HG03457 (cell line): ENCODE data around the gene TBCC.

Source experiments
- ATAC-seq: cut with Tn5 transposase; IDR thresholded peaks from one replicate; pipeline ENCODE4 v1.9.1; 2021; ENCODE audit warnings: moderate number of reproducible peaks; ENCODE audit not compliant: unreplicated experiment

TBCC gene

DNA sequence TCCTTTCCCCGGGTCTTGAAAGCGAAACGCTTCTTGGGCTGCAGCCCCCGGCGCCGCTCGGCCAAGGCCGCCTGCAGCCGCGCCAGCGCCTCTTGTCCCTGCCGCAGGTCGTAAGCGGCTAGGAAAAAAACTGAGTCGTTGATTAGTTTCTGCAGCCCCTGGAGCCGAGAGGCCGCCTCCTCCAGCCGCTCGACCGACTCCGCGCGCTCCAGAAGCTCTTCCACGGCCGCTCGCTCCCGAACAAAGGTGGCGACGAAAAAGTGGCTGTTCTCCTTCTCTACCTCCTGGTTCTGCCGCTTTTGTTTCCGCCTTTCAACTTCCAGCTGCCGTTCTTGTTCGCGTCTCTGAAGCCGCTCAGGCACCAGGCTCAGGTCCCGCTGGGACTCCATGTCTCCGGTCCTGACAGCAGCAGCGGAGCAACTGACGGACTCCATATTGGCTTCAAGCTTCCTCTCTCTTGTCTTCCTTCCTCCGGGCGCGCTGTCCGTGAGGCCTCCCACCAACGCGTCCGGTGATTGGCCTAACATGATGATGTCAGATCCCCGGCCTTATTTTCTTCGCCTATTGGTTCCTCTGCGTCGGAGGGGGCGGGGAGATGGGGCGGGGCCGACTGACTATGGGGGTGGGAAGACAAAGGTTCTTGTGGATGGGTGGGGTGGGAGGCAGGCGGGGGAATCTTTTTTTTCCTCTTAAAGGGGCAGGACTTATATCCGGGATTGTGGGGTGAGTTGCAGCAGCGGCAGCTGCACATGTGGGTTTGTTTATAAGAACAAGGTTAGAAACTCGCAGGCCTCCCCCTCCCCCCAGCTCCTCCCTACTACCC is at the start of gene TBCC:
Gene TBCC, minus strand, starts transcription at position 464 of the 823 bp plus-strand sequence. Its CDS starts 30 bp downstream, at position 434.
- peak; percentile 59 for ATAC-seq

- no peak for ATAC-seq
These were observed 49.7 kb upstream of the TBCC start for GRCh38 chr6:42795651-42796050.

DNA sequence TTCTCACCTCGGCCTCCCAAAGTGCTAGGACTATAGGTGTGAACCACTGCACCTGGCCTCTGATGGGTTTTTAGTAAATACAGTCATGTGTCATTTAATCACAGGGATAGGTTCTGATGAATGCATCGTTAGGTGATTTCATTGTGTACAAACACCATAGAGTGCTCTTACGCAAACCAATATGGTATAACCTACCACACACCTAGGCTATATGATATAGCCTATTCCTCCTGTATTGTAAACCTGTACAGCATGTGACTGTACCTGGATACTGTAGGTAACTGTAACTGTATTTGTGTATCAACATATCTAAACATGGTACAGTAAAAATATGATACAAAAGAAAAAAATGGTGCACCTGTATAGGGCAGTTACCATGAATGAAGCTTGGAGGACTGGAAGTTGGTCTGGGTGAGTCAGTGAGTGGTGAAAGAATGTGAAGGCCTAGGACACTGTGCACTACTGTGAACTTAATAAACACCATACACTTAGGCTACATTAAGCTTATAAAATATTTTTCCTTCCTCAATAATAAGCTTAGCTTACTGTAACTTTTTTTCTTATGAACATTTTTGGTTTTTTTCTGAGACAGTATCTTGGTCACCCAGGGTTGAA is 45.9 kb upstream of the TBCC start:
- ATAC-seq, result no peak

- ATAC-seq, result no peak
These were observed 44.8 kb upstream of the TBCC start for GRCh38 chr6:42790549-42791181.

DNA sequence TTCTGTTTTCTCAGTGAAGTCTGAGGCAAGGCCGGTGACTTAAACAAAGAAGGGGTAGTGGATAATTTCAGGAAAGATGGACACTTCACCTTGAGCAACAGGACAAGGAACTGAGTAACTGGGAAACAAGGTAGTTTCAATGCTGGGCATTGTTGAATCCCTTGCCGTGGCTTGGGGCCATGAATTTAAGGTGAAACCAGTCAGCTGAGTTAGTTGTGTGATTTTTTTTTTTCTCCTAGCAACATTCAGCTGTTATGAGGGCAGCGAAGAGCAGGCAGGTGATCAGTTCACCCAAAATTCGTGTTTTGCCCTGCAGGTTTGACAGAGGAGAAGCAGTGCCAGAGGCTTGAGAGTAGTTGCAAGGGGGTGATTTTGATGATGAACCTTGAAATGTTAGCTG is 42.8 kb upstream of the TBCC start:
- ATAC-seq, result no peak

DNA sequence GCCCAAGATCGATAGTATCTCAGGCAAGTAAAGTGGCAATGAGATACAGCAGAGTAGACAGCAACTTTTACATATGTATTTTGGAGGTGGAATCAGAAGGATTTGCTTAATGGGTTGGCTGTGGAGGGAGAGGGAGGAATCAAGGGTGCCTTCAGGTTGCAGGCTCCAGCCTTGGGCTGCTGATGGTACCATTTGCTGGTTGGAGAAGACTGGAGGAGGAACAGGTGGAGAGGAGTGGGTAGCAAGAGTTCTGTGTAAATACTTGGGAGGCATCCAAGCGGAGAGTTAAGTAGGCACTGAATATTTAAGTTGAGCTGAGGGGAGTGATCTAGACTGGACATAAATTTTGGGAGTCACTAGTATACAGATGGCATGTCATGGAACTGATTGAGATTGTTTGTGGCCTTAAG is 41.2 kb upstream of the TBCC start:
- ATAC-seq, result no peak

DNA sequence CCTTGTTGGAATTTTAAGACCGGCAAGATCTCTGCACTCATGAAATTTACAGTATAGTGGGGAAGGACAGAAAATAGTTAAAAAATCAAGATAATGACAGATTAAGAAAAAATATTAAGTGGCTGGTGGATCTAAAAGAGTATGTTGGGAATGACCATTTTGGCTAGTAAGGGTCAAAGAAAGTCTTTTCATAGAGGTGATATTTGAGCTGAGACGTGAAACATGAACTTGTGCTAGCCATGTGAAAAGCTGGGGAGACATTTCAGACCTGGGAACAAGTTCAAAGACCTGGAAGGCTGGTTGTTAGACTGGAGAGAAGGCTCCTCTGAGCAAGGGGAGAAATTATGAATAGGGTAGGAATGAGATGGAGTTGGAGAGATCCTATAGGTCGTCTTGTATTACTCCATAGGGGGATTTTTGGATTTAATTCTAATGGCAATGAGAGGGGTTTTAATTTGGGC is 40.7 kb upstream of the TBCC start:
- no peak for ATAC-seq

DNA sequence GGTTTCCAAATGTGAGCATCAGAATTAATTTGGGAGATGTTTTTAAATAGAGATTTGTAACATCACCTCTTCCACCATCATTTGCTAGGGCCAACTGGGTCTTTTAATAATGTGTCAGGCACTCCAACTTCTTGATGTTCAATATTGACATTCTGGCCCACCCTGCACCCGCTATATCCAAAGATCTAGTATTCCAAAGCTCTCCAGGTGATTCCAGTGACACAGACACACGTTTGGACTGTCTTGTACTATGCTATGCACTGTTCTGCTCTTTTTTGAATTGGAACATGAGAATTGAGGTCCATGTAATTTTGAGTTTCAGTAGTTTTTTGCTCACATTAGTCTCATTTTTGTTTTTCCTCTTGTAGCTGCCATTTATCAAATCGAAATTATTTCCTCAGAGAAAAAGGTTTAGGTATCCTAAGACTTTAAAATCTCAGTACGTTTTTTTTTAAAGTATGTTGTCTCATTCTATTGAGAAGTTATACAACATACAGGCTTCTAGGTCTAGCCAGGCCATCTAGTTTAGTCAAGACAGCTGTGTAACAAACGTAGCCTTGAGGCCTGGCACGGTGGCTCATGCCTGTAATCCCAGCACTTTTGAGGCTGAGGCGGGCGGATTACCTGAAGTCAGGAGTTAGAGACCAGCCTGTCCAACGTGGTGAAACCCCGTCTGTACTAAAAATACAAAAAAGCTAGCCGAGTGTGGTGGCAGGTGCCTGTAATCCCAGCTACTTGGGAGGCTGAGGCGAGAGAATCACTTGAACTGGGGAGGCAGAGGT is 39.0 kb upstream of the TBCC start:
- no peak for ATAC-seq

DNA sequence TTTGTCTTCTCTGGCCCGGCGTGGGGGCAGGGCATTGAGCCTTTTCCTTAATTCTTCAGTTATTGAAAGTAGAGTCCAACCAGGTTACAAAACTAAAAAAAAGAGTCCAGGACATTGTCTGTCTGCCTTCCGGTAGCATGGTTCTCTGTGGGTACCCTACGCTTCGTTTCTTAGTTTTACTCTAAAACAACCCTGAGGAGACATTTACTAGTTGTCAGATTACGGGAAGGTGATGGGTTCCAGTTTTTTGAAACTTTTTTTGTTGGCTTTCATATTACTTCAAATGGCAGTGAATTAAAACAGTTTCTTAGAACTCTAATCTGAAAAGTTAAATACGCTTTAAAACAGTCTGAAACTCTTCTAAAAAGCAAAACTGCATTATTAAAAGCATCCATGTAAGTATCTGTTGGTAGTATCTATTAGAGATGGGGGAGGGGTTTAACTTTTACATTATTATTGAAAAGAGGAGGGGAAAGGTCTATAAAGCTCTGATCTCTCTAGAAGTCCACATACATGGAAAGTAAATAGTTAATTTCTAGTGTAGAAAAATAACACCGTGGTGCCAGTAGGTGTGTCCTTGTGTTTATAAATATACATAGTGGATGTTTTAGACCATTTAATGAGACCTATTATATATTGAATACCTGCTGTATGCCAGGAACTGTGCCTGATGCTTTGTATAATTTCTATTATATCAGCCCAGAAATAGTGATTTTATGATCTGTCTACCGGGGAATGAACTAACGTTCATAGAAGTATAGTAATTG is 38.2 kb upstream of the TBCC start:
- ATAC-seq, result no peak

DNA sequence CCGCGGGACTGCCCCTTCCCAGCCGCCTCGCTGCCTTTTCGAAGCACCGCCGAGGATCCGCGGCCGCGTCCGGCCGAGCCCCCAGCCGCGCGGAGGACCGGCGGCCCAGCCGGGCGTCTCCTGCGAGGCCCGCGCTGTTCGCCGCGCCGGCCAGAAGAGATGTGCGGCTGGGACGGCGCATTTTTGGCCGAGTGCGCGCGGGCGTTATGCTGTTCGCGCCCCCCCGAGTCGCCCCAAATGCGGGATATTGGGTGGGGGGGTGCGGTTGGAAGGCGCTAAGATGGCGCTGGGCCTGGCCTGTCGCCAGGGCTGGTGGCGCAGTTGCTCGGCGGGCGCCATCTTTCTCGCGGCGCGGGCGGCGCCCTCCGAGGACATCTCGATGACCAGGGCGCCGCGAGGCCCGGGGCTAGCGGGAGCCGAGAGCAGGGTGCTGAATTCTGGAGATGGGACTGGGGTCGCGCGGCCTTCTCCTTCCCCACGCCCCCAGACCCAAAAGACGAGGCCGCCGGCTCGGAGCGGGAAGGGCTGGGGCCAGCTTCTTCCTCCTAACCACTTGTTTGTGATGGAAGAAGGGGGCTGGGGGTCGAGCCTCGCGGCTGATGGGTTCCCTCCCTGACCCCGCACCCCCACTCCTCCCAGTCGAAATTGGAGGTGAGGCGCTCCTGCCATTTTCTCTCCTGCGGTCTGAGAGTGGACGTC is 37.4 kb upstream of the TBCC start:
- no peak for ATAC-seq

- no peak for ATAC-seq
These were observed 36.8 kb upstream of the TBCC start for GRCh38 chr6:42782689-42783176.

DNA sequence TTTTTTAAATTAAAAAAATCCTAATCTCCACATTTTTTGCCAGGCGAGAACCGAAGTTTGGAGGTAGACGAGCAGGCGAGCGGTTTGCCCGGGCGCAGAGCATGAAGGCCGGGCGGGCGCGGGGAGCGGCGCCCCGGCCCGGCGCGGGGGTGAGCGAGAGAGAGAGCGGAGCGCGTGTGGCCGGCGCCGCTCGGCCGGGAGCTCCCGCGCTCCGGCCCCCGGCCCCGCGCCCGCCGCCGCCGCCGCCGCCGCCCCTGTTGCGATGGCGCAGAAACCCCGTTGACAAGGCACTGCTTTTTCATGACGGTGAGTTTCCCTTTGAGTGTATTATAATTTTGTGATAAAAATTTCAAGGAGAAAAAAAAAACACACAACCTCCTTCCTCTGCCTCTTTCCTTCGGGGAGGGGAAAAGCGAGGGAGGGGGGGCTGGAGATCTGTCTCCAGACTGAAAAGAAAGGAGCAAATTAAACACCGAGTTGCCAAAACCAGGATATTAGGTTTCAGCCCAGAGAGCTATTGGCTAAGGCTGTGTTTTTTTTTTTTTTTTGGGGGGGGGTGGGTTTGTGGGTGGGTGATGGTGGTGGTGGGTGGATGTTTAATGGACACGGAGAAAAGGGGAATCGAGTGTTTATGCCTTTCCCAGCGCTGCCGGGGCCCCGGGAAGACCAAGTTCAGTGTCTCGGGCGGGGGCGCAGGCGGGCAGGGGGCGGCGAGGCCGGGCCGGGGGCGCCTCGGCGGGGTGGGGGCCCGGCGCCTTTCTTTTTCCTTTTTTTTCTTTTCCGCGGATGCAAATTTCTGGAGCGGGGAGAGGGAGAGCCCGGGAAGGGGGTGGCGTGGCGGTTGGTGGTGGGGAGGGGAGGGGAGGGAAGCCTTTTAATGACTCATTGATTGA is 36.1 kb upstream of the TBCC start, which contains the start of gene BICRAL:
Gene BICRAL, plus strand, starts transcription at position 257 of the 893 bp plus-strand sequence. CDS start 39,971 bp downstream, outside the sequence.
- ATAC-seq, result no peak

GRCh38 chr6:42781546-42781795 is 35.6 kb upstream of the TBCC start:
- ATAC-seq, result no peak

GRCh38 chr6:42779521-42779920 is 33.6 kb upstream of the TBCC start:
- no peak for ATAC-seq

- ATAC-seq, result no peak
These were observed 32.2 kb upstream of the TBCC start for GRCh38 chr6:42778122-42778521.

GRCh38 chr6:42777126-42777822 is 31.4 kb upstream of the TBCC start:
- ATAC-seq, result no peak

- peak; percentile 45 for ATAC-seq
These were observed 29.1 kb upstream of the TBCC start for GRCh38 chr6:42774821-42775487.

DNA sequence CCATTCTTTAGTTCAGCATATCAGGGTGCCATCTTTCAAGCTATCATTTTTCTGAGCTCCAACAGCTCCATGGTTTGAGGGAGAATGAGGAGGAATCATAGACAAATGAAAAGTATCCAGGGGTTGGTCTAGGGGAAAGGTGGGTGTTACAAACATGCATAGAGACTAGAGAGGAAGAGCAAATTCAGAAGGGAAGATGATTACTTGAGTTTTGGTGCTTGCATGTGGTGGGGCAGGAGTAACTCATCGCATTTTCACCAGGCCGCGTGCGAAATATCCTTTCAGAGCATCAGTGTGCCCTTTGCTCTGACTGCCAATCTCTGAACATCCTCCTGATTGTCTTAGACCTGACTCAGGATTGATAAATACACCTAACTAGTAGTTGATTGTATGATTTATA is 28.3 kb upstream of the TBCC start:
- no peak for ATAC-seq
